HCT116 (cell line): ENCODE data around the gene ARSI. TPM values are rescaled to one million over a fixed set of nuclear protein-coding genes. Genes with fewer than 3 reads are reported as not detected.

Experiments
- ATAC-seq: fragments of 200-7000 bp; cut with Tn5 transposase; 2 replicates; pipeline ENCODE4 v1.9.1; 2020; ENCODE audit warnings: mild to moderate bottlenecking, moderate library complexity
- BruUV-seq: library from RNA; stranded (reverse); fragments of 400-500 nt; replicated peaks from 2 replicates; lab custom pipeline; 2021; lab: Mats Ljungman, UMichigan
- CTCF ChIA-PET: fragments of 300-600 bp; sonication (Branson Sonifier 250); formaldehyde crosslinking; loops from one replicate; lab custom pipeline; 2021; ENCODE audit warnings: antibody characterized with exemption; lab: Charles Lee
- POLR2A ChIA-PET: fragments of 300-600, 350-600 bp; sonication (Branson Sonifier 250); formaldehyde crosslinking; loops from one replicate; lab custom pipeline; 2021; ENCODE audit warnings: antibody characterized with exemption; lab: Charles Lee
- RAD21 ChIA-PET, 2 experiments: fragments of 300-600 bp; sonication (Branson Sonifier 250); formaldehyde crosslinking; loops; one replicate each; lab custom pipeline; 2023; ENCODE audit warnings: low total read pairs in 2 of 2; ENCODE audit not compliant: uncharacterized antibody in 2 of 2, unreplicated experiment in 2 of 2, low non-redundant PET in 1 of 2; lab: Charles Lee
- DNase-seq: peaks from one replicate; pipeline ENCODE4 v3.0.0-alpha.2; 2010; ENCODE audit warnings: low read depth, low spot score
- H2AFZ ChIP-seq: fragments of 200-600 bp; shearing (Covaris generic), sonication (generic); 2 replicates; pipeline ENCODE4 v1.6.1; 2017; ENCODE audit warnings: low read depth, mixed run types, mixed read lengths, antibody characterized with exemption, low read length; ENCODE audit not compliant: poor library complexity, severe bottlenecking
- H3K27ac ChIP-seq: 2 replicates; pipeline ENCODE4 v1.5.1; 2012; ENCODE audit warnings: low read depth, low read length
- H3K27me3 ChIP-seq: fragments of 200-600 bp; sonication (generic); 2 replicates; pipeline ENCODE4 v1.6.1; 2016; ENCODE audit warnings: mixed run types, low read length, mixed read lengths; ENCODE audit not compliant: insufficient read depth
- H3K36me3 ChIP-seq, 2 experiments: fragments of 200-500 bp in 1 of 2; fragments of 200-600 bp in 1 of 2; sonication (Bioruptor generic) in 1 of 2; sonication (generic) in 1 of 2; 2 replicates each; pipeline versions ENCODE4 v1.5.1 to v1.6.1; 2014 to 2016; ENCODE audit warnings: low read length in 2 of 2, inconsistent platforms in 1 of 2, mixed read lengths in 1 of 2, mixed run types in 1 of 2; ENCODE audit not compliant: insufficient read depth in 2 of 2, control insufficient read depth in 1 of 2
- H3K4me1 ChIP-seq, 2 experiments: fragments of 200-600 bp in 1 of 2; sonication (generic) in 1 of 2; 2 replicates each; pipeline versions ENCODE4 v1.5.1 to v1.6.1; 2012 to 2017; ENCODE audit warnings: low read length in 2 of 2, inconsistent platforms in 1 of 2, mild to moderate bottlenecking in 1 of 2, mixed read lengths in 1 of 2, mixed run types in 1 of 2, moderate library complexity in 1 of 2; ENCODE audit not compliant: insufficient read depth in 2 of 2, control insufficient read depth in 1 of 2
- H3K4me2 ChIP-seq: fragments of 200-600 bp; sonication (generic); 2 replicates; pipeline ENCODE4 v1.6.1; 2017; ENCODE audit warnings: mixed run types, low read length, mixed read lengths
- H3K4me3 ChIP-seq, 2 experiments: fragments of 200-600 bp in 1 of 2; sonication (generic) in 1 of 2; replicated peaks in 1 of 2; 2 replicates each; pipeline ENCODE4 v1.5.1; 2011 to 2016; ENCODE audit warnings: low read length in 2 of 2, control low read depth in 1 of 2, low read depth in 1 of 2, mild to moderate bottlenecking in 1 of 2, mixed read lengths in 1 of 2, mixed run types in 1 of 2
- H3K79me2 ChIP-seq: fragments of 200-600 bp; sonication (generic); 2 replicates; pipeline ENCODE4 v1.6.1; 2017; ENCODE audit warnings: mild to moderate bottlenecking, mixed run types, low read length, moderate library complexity, mixed read lengths; ENCODE audit not compliant: insufficient read depth
- H3K9ac ChIP-seq: fragments of 200-600 bp; sonication (generic); 2 replicates; pipeline ENCODE4 v1.6.1; 2016; ENCODE audit warnings: low read length, mixed read lengths
- H3K9me2 ChIP-seq: fragments of 200-600 bp; sonication (generic), shearing (Covaris generic); 2 replicates; pipeline ENCODE4 v1.6.1; 2017; ENCODE audit warnings: mixed run types, mild to moderate bottlenecking, moderate library complexity; ENCODE audit not compliant: insufficient read depth
- H3K9me3 ChIP-seq, 2 experiments: fragments of 200-500 bp in 1 of 2; fragments of 200-600 bp in 1 of 2; sonication (Bioruptor generic) in 1 of 2; sonication (generic) in 1 of 2; 2 replicates each; pipeline ENCODE4 v1.6.1; 2014 to 2017; ENCODE audit warnings: low read length in 2 of 2, mixed read lengths in 2 of 2, inconsistent platforms in 1 of 2, low read depth in 1 of 2, mild to moderate bottlenecking in 1 of 2, mixed run types in 1 of 2, moderate library complexity in 1 of 2; ENCODE audit not compliant: control insufficient read depth in 1 of 2, insufficient read depth in 1 of 2
- H4K20me1 ChIP-seq: fragments of 200-600 bp; sonication (generic), shearing (Covaris generic); 2 replicates; pipeline ENCODE4 v1.6.1; 2017; ENCODE audit warnings: mixed run types, mild to moderate bottlenecking, moderate library complexity; ENCODE audit not compliant: insufficient read depth
- CBX3 ChIP-seq: IDR thresholded peaks from 2 replicates; pipeline ENCODE4 v1.6.1; 2012; ENCODE audit warnings: low read depth
- EZH2phosphoT487 ChIP-seq: fragments of 200-600 bp; IDR thresholded peaks from 2 replicates; pipeline ENCODE4 v1.6.1; 2018; ENCODE audit warnings: antibody characterized with exemption, borderline replicate concordance
- POLR2A ChIP-seq: IDR thresholded peaks from 2 replicates; pipeline ENCODE4 v1.7.0; 2011; ENCODE audit warnings: borderline replicate concordance; ENCODE audit not compliant: insufficient read depth, insufficient read length; ENCODE audit errors: extremely low read depth
- POLR2AphosphoS5 ChIP-seq: IDR thresholded peaks from 2 replicates; pipeline ENCODE4 v1.6.1; 2011; ENCODE audit warnings: mild to moderate bottlenecking, low read depth, low read length, moderate library complexity
- RAD21 ChIP-seq: IDR thresholded peaks from 2 replicates; pipeline ENCODE4 v1.6.1; 2012; ENCODE audit warnings: low read depth, mild to moderate bottlenecking
- REST ChIP-seq: IDR thresholded peaks from 2 replicates; pipeline ENCODE4 v1.6.1; 2012; ENCODE audit warnings: low read depth
- SIN3A ChIP-seq: IDR thresholded peaks from 2 replicates; pipeline ENCODE4 v1.6.1; 2012; ENCODE audit warnings: low read depth
- SRF ChIP-seq: IDR thresholded peaks from 2 replicates; pipeline ENCODE4 v1.6.1; 2012; ENCODE audit warnings: low read depth
- ZFX ChIP-seq: fragments of 450-650 bp; IDR thresholded peaks from 2 replicates; pipeline ENCODE4 v1.6.1; 2017
- ZNF274 ChIP-seq: fragments of 200-500 bp; sonication (Bioruptor generic); IDR thresholded peaks from 2 replicates; pipeline ENCODE4 v1.6.1; 2014; ENCODE audit warnings: mild to moderate bottlenecking, low read depth, low read length, inconsistent platforms
- intact Hi-C: fragments of 100-400 bp; cut with micrococcal nuclease; formaldehyde crosslinking; loops from 2 replicates; pipeline ENCODE4 v1.10.0; 2022
- total RNA-seq: library from RNA; stranded (reverse); gene quantifications from one replicate; pipeline ENCODE4 v1.2.1, GENCODE V29; 2021; ENCODE audit not compliant: unreplicated experiment

ARSI gene
- total RNA-seq, 1 experiment from 2014 or later, result 0.07 TPM

GRCh38 chr5:150339165-150339564 lies 36.5 kb upstream of the ARSI start:
- H3K9me2 ChIP-seq, result no peaks in the 10 kb centered on the region
- no TSS peak for BruUV-seq
- DNase-seq (no peak), ATAC-seq (no peak)
- intact Hi-C loops, result no loop called here
- H3K9ac ChIP-seq, result no peak overlapping the region
- no peaks in the 10 kb centered on the region for H3K9me3 ChIP-seq
- TF ChIP-seq POLR2A (no peak), EZH2phosphoT487 (no peak), ZFX (no peak)
- RAD21 ChIA-PET, result no interaction called here
- no peaks in the 10 kb centered on the region for H3K79me2 ChIP-seq
- POLR2A ChIA-PET, result no interaction called here
- no peaks in the 10 kb centered on the region for H3K36me3 ChIP-seq
- no peaks in the 10 kb centered on the region for H3K4me1 ChIP-seq
- no peak overlapping the region for H3K27ac ChIP-seq
- no peaks in the 10 kb centered on the region for H4K20me1 ChIP-seq
- no peaks in the 10 kb centered on the region for H3K27me3 ChIP-seq
- H3K4me2 ChIP-seq, result no peak overlapping the region
- CTCF ChIA-PET, result no interaction called here
- no peak overlapping the region for H3K4me3 ChIP-seq
- H2AFZ ChIP-seq, result no peak overlapping the region

GRCh38 chr5:150338546-150338945 lies 35.8 kb upstream of the ARSI start:
- H3K4me3 ChIP-seq, result no peak overlapping the region
- no peak overlapping the region for H3K27ac ChIP-seq
- no peaks in the 10 kb centered on the region for H3K27me3 ChIP-seq
- DNase-seq (no peak), ATAC-seq (no peak)
- no peaks in the 10 kb centered on the region for H3K36me3 ChIP-seq
- no peaks in the 10 kb centered on the region for H3K9me2 ChIP-seq
- POLR2A ChIA-PET, result no interaction called here
- no peak for TF ChIP-seq SIN3A
- TF ChIP-seq CBX3, result no peak
- no peak for TF ChIP-seq POLR2AphosphoS5
- no peak for TF ChIP-seq REST
- no peak for TF ChIP-seq ZNF274
- no peak for TF ChIP-seq SRF
- TF ChIP-seq RAD21, result no peak
- BruUV-seq, result no TSS peak
- no peaks in the 10 kb centered on the region for H3K9me3 ChIP-seq
- H3K9ac ChIP-seq, result no peak overlapping the region
- no peaks in the 10 kb centered on the region for H3K4me1 ChIP-seq
- H3K79me2 ChIP-seq, result no peaks in the 10 kb centered on the region
- RAD21 ChIA-PET, result no interaction called here
- no peak overlapping the region for H3K4me2 ChIP-seq
- no peak overlapping the region for H2AFZ ChIP-seq
- H4K20me1 ChIP-seq, result no peaks in the 10 kb centered on the region
- CTCF ChIA-PET, result no interaction called here
- intact Hi-C loops, result no loop called here
